IPS-15b (cell line): ENCODE data around the gene CDK3.
"Not testable (repeated sequence)": the region's sequence is repeated elsewhere in the genome, so short reads cannot be mapped to it uniquely, and the experiment has no call there.

Experiments used
- H3K27me3 ChIP-seq: one replicate; pipeline ENCODE4 v1.6.1; 2013; ENCODE audit warnings: low read length; ENCODE audit not compliant: control insufficient read depth, insufficient read depth
- H3K36me3 ChIP-seq: one replicate; pipeline ENCODE4 v1.6.1; 2013; ENCODE audit warnings: low read length; ENCODE audit not compliant: control insufficient read depth, insufficient read depth
- H3K4me1 ChIP-seq: one replicate; pipeline ENCODE4 v1.6.1; 2013; ENCODE audit warnings: mild to moderate bottlenecking, low read length; ENCODE audit not compliant: control insufficient read depth, insufficient read depth
- H3K4me3 ChIP-seq: one replicate; pipeline ENCODE4 v1.5.1; 2013; ENCODE audit warnings: low read depth, low read length
- H3K9ac ChIP-seq: one replicate; pipeline ENCODE4 v1.6.1; 2013; ENCODE audit warnings: low read depth, mild to moderate bottlenecking, low read length
- H3K9me3 ChIP-seq: one replicate; pipeline ENCODE4 v1.6.1; 2013; ENCODE audit warnings: mild to moderate bottlenecking, low read length; ENCODE audit not compliant: control insufficient read depth, insufficient read depth

The CDK3 gene

GRCh38 chr17:76000755-76001521 lies at the start of gene CDK3:
Gene CDK3 (plus strand): TSS chr17:76000855. CDS start chr17:76001426, 571 bp downstream.
- Histone ChIP-seq H3K4me3 (no peak within 1 kb of the TSS), H3K36me3 (peaks cover 14% of the 10 kb centered on the region), H3K27me3 (no peaks in the 10 kb centered on the region), H3K9ac (no peak within 1 kb of the TSS), H3K4me1 (no peaks in the 10 kb centered on the region), H3K9me3 (no peaks in the 10 kb centered on the region)

- H3K27me3 ChIP-seq = no peaks in the 10 kb centered on the region
- no peaks in the 10 kb centered on the region for H3K9me3 ChIP-seq
- no peak overlapping the region for H3K9ac ChIP-seq
- H3K4me1 ChIP-seq = no peaks in the 10 kb centered on the region
- no peak overlapping the region for H3K4me3 ChIP-seq
- peaks cover 34% of the 10 kb centered on the region for H3K36me3 ChIP-seq
Measured at GRCh38 chr17:75950855-75951554, 49.6 kb upstream of the CDK3 start.

- Histone ChIP-seq H3K27me3 (no peaks in the 10 kb centered on the region), H3K4me1 (peaks cover 16% of the 10 kb centered on the region), H3K4me3 (no peak overlapping the region), H3K9ac (no peak overlapping the region), H3K9me3 (no peaks in the 10 kb centered on the region), H3K36me3 (peaks cover 10% of the 10 kb centered on the region)
Measured at GRCh38 chr17:75959051-75959838, 41.4 kb upstream of the CDK3 start.

GRCh38 chr17:75959839-75960511 lies 40.7 kb upstream of the CDK3 start:
- Histone ChIP-seq H3K4me1 (peaks cover 16% of the 10 kb centered on the region), H3K27me3 (no peaks in the 10 kb centered on the region), H3K36me3 (peaks cover 8% of the 10 kb centered on the region), H3K4me3 (no peak overlapping the region), H3K9me3 (no peaks in the 10 kb centered on the region), H3K9ac (no peak overlapping the region)

- no peak overlapping the region for H3K4me3 ChIP-seq
- H3K9ac ChIP-seq = no peak overlapping the region
- peaks cover 2% of the 10 kb centered on the region for H3K4me1 ChIP-seq
- H3K9me3 ChIP-seq = no peaks in the 10 kb centered on the region
- no peaks in the 10 kb centered on the region for H3K27me3 ChIP-seq
- no peaks in the 10 kb centered on the region for H3K36me3 ChIP-seq
Measured at GRCh38 chr17:75965468-75965867, 35.2 kb upstream of the CDK3 start.

- H3K9me3 ChIP-seq, H3K9ac ChIP-seq, H3K27me3 ChIP-seq, H3K36me3 ChIP-seq, H3K4me1 ChIP-seq, H3K4me3 ChIP-seq: not testable (repeated sequence)
Measured at GRCh38 chr17:75969044-75969443, 31.6 kb upstream of the CDK3 start.

GRCh38 chr17:75970011-75970523 lies 30.6 kb upstream of the CDK3 start:
- no peaks in the 10 kb centered on the region for H3K4me1 ChIP-seq
- no peaks in the 10 kb centered on the region for H3K9me3 ChIP-seq
- H3K36me3 ChIP-seq = peaks cover 10% of the 10 kb centered on the region
- no peak overlapping the region for H3K4me3 ChIP-seq
- no peaks in the 10 kb centered on the region for H3K27me3 ChIP-seq
- no peak overlapping the region for H3K9ac ChIP-seq

- Histone ChIP-seq H3K36me3 (peaks cover 10% of the 10 kb centered on the region), H3K27me3 (no peaks in the 10 kb centered on the region), H3K9ac (no peak overlapping the region), H3K4me3 (no peak overlapping the region), H3K9me3 (no peaks in the 10 kb centered on the region), H3K4me1 (no peaks in the 10 kb centered on the region)
Measured at GRCh38 chr17:75970626-75971025, 30.0 kb upstream of the CDK3 start.

- not testable (repeated sequence) for H3K9me3 ChIP-seq, H3K4me1 ChIP-seq, H3K4me3 ChIP-seq, H3K27me3 ChIP-seq, H3K9ac ChIP-seq
- peaks cover 15% of the 10 kb centered on the region for H3K36me3 ChIP-seq
Measured at GRCh38 chr17:75975187-75975586, 25.5 kb upstream of the CDK3 start.

GRCh38 chr17:75975757-75976174 lies 24.9 kb upstream of the CDK3 start:
- Histone ChIP-seq H3K4me3 (no peak overlapping the region), H3K9ac (no peak overlapping the region), H3K9me3 (no peaks in the 10 kb centered on the region)

GRCh38 chr17:75976175-75976848 lies 24.3 kb upstream of the CDK3 start:
- Histone ChIP-seq H3K36me3 (peaks cover 15% of the 10 kb centered on the region), H3K9me3 (no peaks in the 10 kb centered on the region), H3K4me3 (no peak overlapping the region), H3K27me3 (no peaks in the 10 kb centered on the region), H3K4me1 (peaks cover 2% of the 10 kb centered on the region), H3K9ac (peak overlapping the region; percentile 32)

More at GRCh38 chr17:75975757-75976174, 24.9 kb upstream of the CDK3 start:
- peaks cover 2% of the 10 kb centered on the region for H3K4me1 ChIP-seq
- no peaks in the 10 kb centered on the region for H3K27me3 ChIP-seq
- peaks cover 15% of the 10 kb centered on the region for H3K36me3 ChIP-seq
